CD4-positive, alpha-beta T cell (primary cell): ENCODE measurements around the gene C13orf42. TPM values are rescaled to one million over a fixed set of nuclear protein-coding genes. Genes with fewer than 3 reads are reported as not detected.

Source experiments
- ATAC-seq: fragments of 200-7000 bp; cut with Tn5 transposase; one replicate; pipeline ENCODE4 v1.10.0; 2022; ENCODE audit warnings: mild to moderate bottlenecking; ENCODE audit not compliant: poor library complexity
- CTCF ChIA-PET: fragments of 350-600 bp; sonication (Branson Sonifier 250); formaldehyde crosslinking; loops from one replicate; lab custom pipeline; 2021; ENCODE audit warnings: antibody characterized with exemption, inconsistent platforms; lab: Charles Lee
- POLR2A ChIA-PET: fragments of 350-600 bp; sonication (Branson Sonifier 250); formaldehyde crosslinking; loops from one replicate; lab custom pipeline; 2021; ENCODE audit warnings: antibody characterized with exemption, inconsistent platforms; lab: Charles Lee
- DNase-seq, 14 experiments: peaks; one replicate each; pipeline ENCODE4 v3.0.0-alpha.2; 2013 to 2020; ENCODE audit warnings: mixed read lengths in 2 of 14
- H3K27ac ChIP-seq, 2 donors: one replicate each; pipeline versions ENCODE4 v1.5.1 to v1.7.0; 2013; ENCODE audit warnings: low read length in 2 of 2, low read depth in 1 of 2, mild to moderate bottlenecking in 1 of 2
- H3K27me3 ChIP-seq, 2 experiments: 1 replicate in 1 of 2; 2 replicates in 1 of 2; pipeline versions ENCODE4 v1.6.1 to v1.7.0; 2013; ENCODE audit warnings: low read length in 2 of 2, control low read depth in 1 of 2, mild to moderate bottlenecking in 1 of 2, moderate library complexity in 1 of 2; ENCODE audit not compliant: insufficient read depth in 2 of 2, control insufficient read depth in 1 of 2
- H3K36me3 ChIP-seq: one replicate; pipeline ENCODE4 v1.6.1; 2013; ENCODE audit warnings: low read length, control low read depth; ENCODE audit not compliant: insufficient read depth
- H3K4me1 ChIP-seq: one replicate; pipeline ENCODE4 v1.6.1; 2013; ENCODE audit warnings: low read length, control low read depth; ENCODE audit not compliant: insufficient read depth
- H3K4me3 ChIP-seq: one replicate; pipeline ENCODE4 v1.5.1; 2013; ENCODE audit warnings: mild to moderate bottlenecking, low read length, moderate library complexity
- H3K9me3 ChIP-seq, 2 experiments: 1 replicate in 1 of 2; 2 replicates in 1 of 2; pipeline versions ENCODE4 v1.6.1 to v1.7.0; 2013; ENCODE audit warnings: low read length in 2 of 2, mild to moderate bottlenecking in 2 of 2, control low read depth in 1 of 2, moderate library complexity in 1 of 2; ENCODE audit not compliant: control insufficient read depth in 1 of 2, insufficient read depth in 1 of 2
- H3K27ac Mint-ChIP-seq: one replicate; pipeline ENCODE4 v1.8.0; 2020; ENCODE audit warnings: mixed read lengths
- H3K27me3 Mint-ChIP-seq: one replicate; pipeline ENCODE4 v1.8.0; 2021; ENCODE audit warnings: mixed read lengths
- H3K36me3 Mint-ChIP-seq: one replicate; pipeline ENCODE4 v1.8.0; 2021; ENCODE audit warnings: low read depth, mixed read lengths
- H3K4me1 Mint-ChIP-seq: one replicate; pipeline ENCODE4 v1.8.0; 2021; ENCODE audit warnings: low read depth, mixed read lengths
- H3K4me3 Mint-ChIP-seq: one replicate; pipeline ENCODE4 v1.8.0; 2020; ENCODE audit warnings: mild to moderate bottlenecking, mixed read lengths
- H3K9me3 Mint-ChIP-seq: one replicate; pipeline ENCODE4 v1.8.0; 2020; ENCODE audit warnings: mixed read lengths
- intact Hi-C, 2 experiments: fragments of 100-400 bp; cut with DNase I in 1 of 2; cut with micrococcal nuclease in 1 of 2; formaldehyde crosslinking; loops; one replicate each; pipeline versions ENCODE4 v1.15.1 to v1.9.0; 2023 to 2025; cut with DNase I, micrococcal nuclease
- total RNA-seq, 174 experiments: library from RNA in 2 of 174; stranded (reverse) in 2 of 174; gene quantifications; one replicate each; pipeline ENCODE4 v1.2.3 and lab custom pipeline; 2021 to 2026
- TF ChIP-seq, protein P1 (sequence below): fragments of 200-600 bp; IDR thresholded peaks from one replicate; pipeline ENCODE4 v1.8.0; 2022; ENCODE audit warnings: antibody characterized with exemption, mild to moderate bottlenecking

C13orf42 gene
- total RNA-seq, 2 experiments from 2014 or later, result not detected

DNA sequence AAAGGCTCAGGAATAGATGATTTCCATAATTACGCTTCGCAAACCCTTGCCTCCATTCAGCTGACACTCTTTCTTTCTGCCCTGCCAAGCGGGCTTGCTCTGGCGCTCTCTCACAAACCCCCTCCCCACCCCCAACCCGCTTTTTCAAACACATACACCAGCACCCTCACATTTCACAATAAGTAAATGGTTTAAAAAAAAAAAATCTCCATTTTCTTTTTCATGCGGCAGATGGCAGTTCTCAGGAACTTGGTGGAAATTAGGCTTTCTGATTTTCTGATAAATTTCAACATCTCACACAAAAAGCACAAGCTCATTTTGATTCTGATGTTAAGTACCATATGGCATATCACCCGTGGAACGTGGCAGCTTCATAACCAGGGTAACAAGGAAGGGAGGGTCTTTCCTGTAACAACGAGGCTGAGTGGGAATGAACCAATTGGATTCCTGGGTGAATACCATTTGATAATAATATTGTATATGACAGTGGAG is 43.8 kb downstream of the C13orf42 start:
- Histone ChIP-seq H3K9me3 (no peaks in the 10 kb centered on the region), H3K36me3 (no peaks in the 10 kb centered on the region), H3K27me3 (peaks cover 6 to 18% of the 10 kb centered on the region in 2 experiments), H3K4me1 (peaks cover 9% of the 10 kb centered on the region), H3K4me3 (no peak overlapping the region), H3K27ac (no peak overlapping the region)
- CTCF ChIA-PET, result no interaction called here
- DNase-seq (no peak), ATAC-seq (no peak)
- H3K4me3 Mint-ChIP-seq, result no peak overlapping the region
- H3K36me3 Mint-ChIP-seq, result no peaks in the 10 kb centered on the region
- H3K27me3 Mint-ChIP-seq, result peaks cover 32% of the 10 kb centered on the region
- H3K4me1 Mint-ChIP-seq, result peaks cover 7% of the 10 kb centered on the region
- POLR2A ChIA-PET, result no interaction called here
- no peaks in the 10 kb centered on the region for H3K9me3 Mint-ChIP-seq
- no peak overlapping the region for H3K27ac Mint-ChIP-seq
- intact Hi-C loops, result no loop called here
- TF ChIP-seq, protein P1, sequence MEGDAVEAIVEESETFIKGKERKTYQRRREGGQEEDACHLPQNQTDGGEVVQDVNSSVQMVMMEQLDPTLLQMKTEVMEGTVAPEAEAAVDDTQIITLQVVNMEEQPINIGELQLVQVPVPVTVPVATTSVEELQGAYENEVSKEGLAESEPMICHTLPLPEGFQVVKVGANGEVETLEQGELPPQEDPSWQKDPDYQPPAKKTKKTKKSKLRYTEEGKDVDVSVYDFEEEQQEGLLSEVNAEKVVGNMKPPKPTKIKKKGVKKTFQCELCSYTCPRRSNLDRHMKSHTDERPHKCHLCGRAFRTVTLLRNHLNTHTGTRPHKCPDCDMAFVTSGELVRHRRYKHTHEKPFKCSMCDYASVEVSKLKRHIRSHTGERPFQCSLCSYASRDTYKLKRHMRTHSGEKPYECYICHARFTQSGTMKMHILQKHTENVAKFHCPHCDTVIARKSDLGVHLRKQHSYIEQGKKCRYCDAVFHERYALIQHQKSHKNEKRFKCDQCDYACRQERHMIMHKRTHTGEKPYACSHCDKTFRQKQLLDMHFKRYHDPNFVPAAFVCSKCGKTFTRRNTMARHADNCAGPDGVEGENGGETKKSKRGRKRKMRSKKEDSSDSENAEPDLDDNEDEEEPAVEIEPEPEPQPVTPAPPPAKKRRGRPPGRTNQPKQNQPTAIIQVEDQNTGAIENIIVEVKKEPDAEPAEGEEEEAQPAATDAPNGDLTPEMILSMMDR, result no peak

DNA sequence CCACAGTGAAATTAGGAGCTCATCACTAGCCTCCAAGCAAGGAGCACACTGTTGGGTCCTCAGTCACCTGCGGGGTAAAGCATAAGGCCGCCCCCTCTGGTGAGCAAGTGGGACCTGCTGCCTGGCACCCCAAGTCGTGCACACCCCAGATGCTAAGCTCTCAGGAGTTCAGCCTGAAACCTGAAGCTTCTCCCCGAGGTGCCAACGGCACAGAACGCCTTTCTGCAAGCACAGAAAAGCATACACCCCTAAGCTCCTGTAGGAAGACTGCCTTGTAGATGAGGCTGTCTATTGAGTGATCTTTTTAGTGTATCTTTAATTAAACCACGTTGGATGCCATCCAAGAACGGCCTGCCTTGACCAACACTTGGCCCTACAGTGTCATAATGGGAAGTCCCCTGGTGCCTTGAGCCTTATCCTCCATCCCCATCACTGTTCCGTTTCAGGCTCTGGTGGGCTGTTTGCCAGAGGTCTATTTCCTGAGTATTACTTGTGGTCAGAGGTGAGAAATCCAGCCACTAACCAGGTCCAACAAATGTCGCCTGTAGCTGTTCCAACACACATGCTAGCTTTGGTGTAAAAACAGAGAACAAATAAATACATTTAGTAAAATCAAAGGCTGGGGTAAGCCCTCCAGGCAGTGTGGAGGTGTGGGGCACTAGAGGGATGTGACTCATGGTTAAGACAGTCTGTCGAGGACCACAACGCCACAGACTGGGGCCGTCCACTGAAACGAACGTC is 44.8 kb downstream of the C13orf42 start:
- Mint-ChIP-seq H3K27me3 (peaks cover 32% of the 10 kb centered on the region), H3K36me3 (no peaks in the 10 kb centered on the region), H3K4me3 (no peak overlapping the region), H3K9me3 (no peaks in the 10 kb centered on the region), H3K4me1 (peaks cover 7% of the 10 kb centered on the region), H3K27ac (no peak overlapping the region)
- intact Hi-C loops, result no loop called here
- ChIA-PET CTCF (interaction anchor here (1.2 kb wide), 1 partner anchor 38 kb away, joined by 3 read pairs; no protein-coding TSS in a partner anchor), POLR2A (no interaction called here)
- Histone ChIP-seq H3K4me3 (no peak overlapping the region), H3K27ac (no peak overlapping the region), H3K9me3 (no peaks in the 10 kb centered on the region), H3K4me1 (peaks cover 9% of the 10 kb centered on the region), H3K36me3 (no peaks in the 10 kb centered on the region), H3K27me3 (peaks cover 6 to 18% of the 10 kb centered on the region in 2 experiments)
- DNase-seq, result peak in 2 of 14 experiments; percentile 18 to 26
- no peak for ATAC-seq
- TF ChIP-seq, protein P1, result no peak

DNA sequence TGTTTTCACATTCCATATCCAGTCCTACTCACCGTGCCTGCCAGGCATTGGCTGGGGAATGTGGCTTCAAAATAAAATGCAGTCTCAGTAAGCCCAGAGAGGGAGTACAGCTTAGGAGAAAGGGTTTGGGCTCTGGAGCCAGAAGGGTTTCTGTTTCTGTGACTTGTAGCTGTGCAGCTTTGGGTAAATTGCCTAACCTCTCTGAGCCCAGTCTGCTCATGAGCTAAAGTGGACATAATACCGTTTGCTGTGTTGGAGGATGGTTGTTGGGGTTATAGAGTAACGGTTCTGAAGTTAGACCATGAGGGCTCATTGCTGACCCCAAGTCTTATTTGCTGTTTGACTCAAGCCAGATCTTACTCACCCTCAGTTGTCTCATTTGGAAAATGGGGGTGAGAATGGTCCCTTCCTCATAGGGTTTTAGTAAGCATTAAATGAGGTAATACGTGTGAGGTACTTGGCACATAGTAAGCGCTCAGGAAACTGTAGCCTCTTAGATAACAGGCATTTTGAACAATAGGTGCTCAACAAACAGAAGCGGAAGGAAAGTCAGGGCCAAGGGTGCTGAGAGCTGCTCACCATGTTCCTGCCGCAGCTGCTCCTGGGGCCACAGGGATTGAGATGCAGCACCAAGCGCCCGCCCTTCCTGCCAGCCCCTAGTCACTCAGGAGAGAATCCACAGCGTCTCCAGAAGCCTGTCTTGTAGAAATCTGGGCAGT is 45.5 kb downstream of the C13orf42 start:
- no peaks in the 10 kb centered on the region for H3K9me3 ChIP-seq
- Mint-ChIP-seq H3K27me3 (peaks cover 32% of the 10 kb centered on the region), H3K36me3 (no peaks in the 10 kb centered on the region), H3K4me1 (peaks cover 7% of the 10 kb centered on the region), H3K9me3 (no peaks in the 10 kb centered on the region), H3K27ac (no peak overlapping the region), H3K4me3 (no peak overlapping the region)
- peaks cover 9% of the 10 kb centered on the region for H3K4me1 ChIP-seq
- TF ChIP-seq, protein P1, result no peak
- no peaks in the 10 kb centered on the region for H3K36me3 ChIP-seq
- intact Hi-C loops, result no loop called here
- CTCF ChIA-PET, result interaction anchor here (1.2 kb wide), 1 partner anchor 39 kb away, joined by 3 read pairs; no protein-coding TSS in a partner anchor
- POLR2A ChIA-PET, result no interaction called here
- H3K27me3 ChIP-seq, result peaks cover 6 to 18% of the 10 kb centered on the region in 2 experiments
- H3K4me3 ChIP-seq, result no peak overlapping the region
- no peak for DNase-seq
- no peak overlapping the region for H3K27ac ChIP-seq
- ATAC-seq, result no peak
